IgD-negative memory B cell (primary cell): Measurements from ENCODE around the gene TOP1. TPM values are rescaled to one million over a fixed set of nuclear protein-coding genes. Genes with fewer than 3 reads are reported as not detected.
A peak's percentile ranks its signal among the peaks of the same experiment; 100 is the strongest.
"Not testable (repeated sequence)": the region's sequence is repeated elsewhere in the genome, so short reads cannot be mapped to it uniquely, and the experiment has no call there.

Source experiments
- H3K27ac Mint-ChIP-seq, 3 donors: one replicate each; pipeline ENCODE4 v1.8.0; 2020 to 2022; ENCODE audit warnings: mild to moderate bottlenecking in 3 of 3, mixed read lengths in 3 of 3, moderate library complexity in 1 of 3
- H3K27me3 Mint-ChIP-seq: one replicate; pipeline ENCODE4 v1.8.0; 2021; ENCODE audit warnings: mixed read lengths
- H3K36me3 Mint-ChIP-seq: one replicate; pipeline ENCODE4 v1.8.0; 2020; ENCODE audit warnings: mild to moderate bottlenecking, mixed read lengths
- H3K4me1 Mint-ChIP-seq, 3 donors: one replicate each; pipeline ENCODE4 v1.8.0; 2020 to 2022; ENCODE audit warnings: mixed read lengths in 3 of 3, mild to moderate bottlenecking in 1 of 3
- H3K4me3 Mint-ChIP-seq, 4 donors: one replicate each; pipeline ENCODE4 v1.8.0; 2020 to 2022; ENCODE audit warnings: mild to moderate bottlenecking in 4 of 4, mixed read lengths in 4 of 4, moderate library complexity in 3 of 4
- H3K9me3 Mint-ChIP-seq, 3 donors: one replicate each; pipeline ENCODE4 v1.8.0; 2020 to 2021; ENCODE audit warnings: mixed read lengths in 3 of 3, mild to moderate bottlenecking in 1 of 3
- polyA plus RNA-seq: library from polyadenylated mRNA; unstranded; fragments of 300-500 nt; fragmentation: Illumina TruSeq; gene quantifications from one replicate; pipeline ENCODE4 v1.2.3, GENCODE V29; 2021

TOP1 gene
- polyA plus RNA-seq, 1 donor from 2014 or later = 17.0 TPM

DNA sequence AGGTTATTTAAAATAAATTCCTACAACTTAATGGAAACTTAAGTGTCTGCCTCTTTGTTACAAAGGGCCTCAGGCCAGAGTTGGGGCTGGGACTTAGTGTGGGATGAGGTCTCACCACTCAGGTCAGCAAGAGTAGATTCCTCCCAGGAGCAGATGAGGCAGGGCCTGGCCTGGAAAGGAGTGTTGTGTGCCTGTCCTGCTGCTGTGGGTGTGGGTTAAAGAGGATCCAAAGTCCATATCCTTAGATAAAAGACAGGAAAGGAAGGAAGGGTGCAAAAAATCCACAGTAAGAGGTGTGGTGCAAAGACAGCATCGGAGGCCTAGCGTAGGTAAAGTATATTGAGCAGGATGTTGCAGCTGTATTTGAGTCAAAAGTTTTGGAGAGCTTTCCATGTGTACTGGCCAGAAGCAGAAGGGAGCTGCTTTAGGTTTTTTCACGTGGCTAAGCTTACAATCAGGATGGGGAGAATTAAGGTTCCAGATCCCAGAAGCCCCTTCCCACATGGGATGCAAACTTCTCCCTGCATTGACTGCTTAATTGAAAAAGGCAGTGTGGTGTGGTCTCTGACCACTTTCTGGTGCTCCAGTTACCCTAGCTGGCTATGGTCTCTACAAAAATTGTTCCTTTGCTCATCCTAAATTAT lies 96.0 kb downstream of the TOP1 start:
- Mint-ChIP-seq H3K27me3 (no peaks in the 10 kb centered on the region), H3K4me3 (no peak overlapping the region), H3K4me1 (no peaks in the 10 kb centered on the region), H3K9me3 (no peaks in the 10 kb centered on the region), H3K36me3 (peaks cover 8% of the 10 kb centered on the region), H3K27ac (no peak overlapping the region)

DNA sequence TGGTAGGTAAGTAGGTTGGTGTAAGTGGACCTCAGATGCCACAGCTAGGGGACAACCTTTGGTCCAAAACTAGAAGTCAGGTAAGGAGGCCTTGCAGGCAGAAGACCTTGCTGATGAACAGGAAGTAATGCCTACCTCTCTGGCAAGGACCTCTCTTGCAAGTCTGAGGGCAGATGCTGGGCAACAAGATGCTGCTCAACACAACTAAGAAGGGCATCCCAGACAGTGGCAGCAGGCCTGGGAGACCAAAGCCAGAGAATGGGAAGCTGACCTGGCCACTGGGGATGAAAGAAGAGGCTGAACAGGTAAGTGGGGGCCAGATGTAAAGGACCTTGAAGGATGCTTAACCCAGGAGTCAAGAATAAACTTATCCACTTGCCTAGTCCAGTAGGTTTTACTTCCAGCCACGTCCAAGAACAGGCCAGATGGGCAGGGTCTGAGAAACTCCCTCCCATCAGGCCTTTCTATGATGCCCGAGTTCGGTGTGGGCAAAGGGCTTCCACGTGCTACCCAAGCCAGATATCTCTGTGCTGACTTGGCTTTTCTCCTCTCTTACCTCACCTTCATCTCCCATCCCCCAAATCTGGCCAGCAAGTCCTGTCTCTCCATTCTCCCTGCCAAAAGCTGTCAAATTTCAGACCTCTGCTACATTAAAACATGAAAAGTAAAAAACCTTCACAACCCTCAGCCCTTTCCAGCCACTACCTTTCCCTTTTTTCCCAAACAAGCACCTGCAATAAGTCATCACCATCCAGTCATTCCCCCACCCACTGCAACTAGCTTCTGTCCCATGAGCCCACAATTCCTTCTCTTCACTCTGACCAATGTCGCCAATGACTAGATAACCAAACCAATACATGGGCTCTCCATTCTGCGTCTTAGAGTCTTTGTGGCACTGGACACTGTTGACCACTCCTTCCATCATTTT lies 97.2 kb downstream of the TOP1 start:
- no peak overlapping the region for H3K4me3 Mint-ChIP-seq
- peaks cover 8% of the 10 kb centered on the region for H3K36me3 Mint-ChIP-seq
- no peaks in the 10 kb centered on the region for H3K4me1 Mint-ChIP-seq
- no peaks in the 10 kb centered on the region for H3K27me3 Mint-ChIP-seq
- H3K27ac Mint-ChIP-seq = no peak overlapping the region
- no peaks in the 10 kb centered on the region for H3K9me3 Mint-ChIP-seq

DNA sequence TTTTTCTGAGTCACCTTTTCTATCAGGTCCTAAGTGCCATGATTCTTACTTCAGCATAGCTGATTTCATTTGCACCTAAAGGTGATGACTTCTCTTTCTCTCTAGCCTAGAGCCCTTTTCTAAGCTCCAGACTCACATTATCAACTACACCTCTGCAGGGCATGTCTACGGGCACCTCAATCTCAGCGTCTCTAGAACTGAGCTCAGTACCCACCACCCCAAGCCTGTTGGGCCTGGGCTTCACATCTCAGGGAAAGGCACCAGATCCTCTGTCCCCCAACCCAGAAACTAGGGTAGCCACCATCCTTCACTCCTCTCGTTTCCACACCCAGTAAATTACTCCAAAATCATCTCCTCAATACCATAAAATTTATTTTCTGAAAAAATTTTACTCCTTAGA lies 98.1 kb downstream of the TOP1 start:
- peaks cover 4% of the 10 kb centered on the region for H3K36me3 Mint-ChIP-seq
- no peak overlapping the region for H3K4me3 Mint-ChIP-seq
- H3K4me1 Mint-ChIP-seq = no peaks in the 10 kb centered on the region
- no peaks in the 10 kb centered on the region for H3K27me3 Mint-ChIP-seq
- H3K27ac Mint-ChIP-seq = peak overlapping the region in 1 of 3 donors; percentile 20
- H3K9me3 Mint-ChIP-seq = no peaks in the 10 kb centered on the region

DNA sequence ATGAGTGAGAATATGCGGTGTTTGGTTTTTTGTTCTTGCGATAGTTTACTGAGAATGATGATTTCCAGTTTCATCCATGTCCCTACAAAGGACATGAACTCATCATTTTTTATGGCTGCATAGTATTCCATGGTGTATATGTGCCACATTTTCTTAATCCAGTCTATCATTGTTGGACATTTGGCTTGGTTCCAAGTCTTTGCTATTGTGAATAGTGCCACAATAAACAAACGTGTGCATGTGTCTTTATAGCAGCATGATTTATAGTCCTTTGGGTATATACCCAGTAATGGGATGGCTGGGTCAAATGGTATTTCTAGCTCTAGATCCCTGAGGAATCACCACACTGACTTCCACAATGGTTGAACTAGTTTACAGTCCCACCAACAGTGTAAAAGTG lies 99.7 kb downstream of the TOP1 start:
- not testable (repeated sequence) for H3K4me3 Mint-ChIP-seq, H3K27ac Mint-ChIP-seq, H3K27me3 Mint-ChIP-seq, H3K4me1 Mint-ChIP-seq, H3K9me3 Mint-ChIP-seq, H3K36me3 Mint-ChIP-seq

DNA sequence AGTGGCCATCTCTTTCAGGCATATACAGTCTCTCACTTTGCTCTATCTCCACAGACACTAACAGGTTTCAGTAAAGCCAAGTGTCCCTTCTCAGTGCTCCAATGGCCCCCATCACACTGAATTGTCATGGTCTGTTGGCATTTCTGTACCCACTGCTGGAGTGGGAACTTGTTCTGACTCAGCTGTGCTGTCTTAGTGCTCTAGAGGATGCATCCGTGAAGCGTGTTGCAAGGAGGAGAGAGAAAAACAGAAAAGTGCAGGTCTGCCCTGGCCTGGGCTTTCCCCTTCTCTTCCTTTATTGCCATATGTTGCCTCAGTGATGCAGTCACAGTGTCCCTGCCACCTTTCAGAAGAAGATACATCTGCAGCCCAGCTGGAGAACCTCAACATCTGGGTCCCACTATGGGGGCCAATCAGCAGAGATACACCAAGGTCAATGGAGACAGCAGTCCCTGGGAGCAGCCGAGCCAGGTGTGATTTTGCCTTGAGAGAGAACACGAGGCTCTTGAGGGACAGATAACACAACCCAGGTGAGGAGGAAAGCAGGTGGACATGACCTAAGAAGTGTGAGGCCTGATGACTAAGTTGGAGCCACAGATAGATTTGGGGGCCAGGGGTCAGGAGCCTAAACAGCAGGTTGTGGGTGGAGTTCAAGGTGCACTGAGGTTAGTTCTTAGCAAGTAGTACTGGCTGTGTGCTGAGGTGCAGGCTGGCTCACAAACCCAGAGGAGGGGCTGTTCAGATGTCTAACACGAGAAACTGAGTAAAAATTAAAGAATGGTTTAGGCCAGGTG lies 103.2 kb downstream of the TOP1 start:
- Mint-ChIP-seq H3K36me3 (peaks cover 1% of the 10 kb centered on the region), H3K27me3 (no peaks in the 10 kb centered on the region), H3K4me3 (no peak overlapping the region), H3K9me3 (no peaks in the 10 kb centered on the region), H3K4me1 (peaks cover 16 to 22% (median 22%) of the 10 kb centered on the region in 3 donors), H3K27ac (peak overlapping the region in 1 of 3 donors; percentile 47)

DNA sequence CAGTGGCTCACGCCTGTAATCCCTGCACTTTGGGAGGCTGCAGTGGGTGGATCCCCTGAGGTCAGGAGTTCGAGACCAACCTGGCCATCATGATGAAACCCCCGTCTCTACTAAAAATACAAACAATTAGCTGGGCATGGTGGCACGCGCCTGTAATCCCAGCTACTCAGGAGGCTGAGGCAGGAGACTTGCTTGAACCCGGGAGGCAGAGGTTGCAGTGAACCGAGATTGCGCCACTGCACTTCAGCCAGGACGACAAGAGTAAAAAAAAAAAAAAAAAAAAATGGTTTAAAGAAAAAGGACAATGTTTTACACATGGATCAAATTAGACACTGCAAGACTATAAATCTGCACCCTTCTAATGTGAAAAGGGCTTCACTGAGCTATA lies 103.8 kb downstream of the TOP1 start:
- peak overlapping the region in 1 of 4 donors; percentile 25 for H3K4me3 Mint-ChIP-seq
- H3K9me3 Mint-ChIP-seq, H3K27ac Mint-ChIP-seq, H3K36me3 Mint-ChIP-seq, H3K27me3 Mint-ChIP-seq: not testable (repeated sequence)
- H3K4me1 Mint-ChIP-seq = peaks cover 16 to 22% (median 22%) of the 10 kb centered on the region in 3 donors

DNA sequence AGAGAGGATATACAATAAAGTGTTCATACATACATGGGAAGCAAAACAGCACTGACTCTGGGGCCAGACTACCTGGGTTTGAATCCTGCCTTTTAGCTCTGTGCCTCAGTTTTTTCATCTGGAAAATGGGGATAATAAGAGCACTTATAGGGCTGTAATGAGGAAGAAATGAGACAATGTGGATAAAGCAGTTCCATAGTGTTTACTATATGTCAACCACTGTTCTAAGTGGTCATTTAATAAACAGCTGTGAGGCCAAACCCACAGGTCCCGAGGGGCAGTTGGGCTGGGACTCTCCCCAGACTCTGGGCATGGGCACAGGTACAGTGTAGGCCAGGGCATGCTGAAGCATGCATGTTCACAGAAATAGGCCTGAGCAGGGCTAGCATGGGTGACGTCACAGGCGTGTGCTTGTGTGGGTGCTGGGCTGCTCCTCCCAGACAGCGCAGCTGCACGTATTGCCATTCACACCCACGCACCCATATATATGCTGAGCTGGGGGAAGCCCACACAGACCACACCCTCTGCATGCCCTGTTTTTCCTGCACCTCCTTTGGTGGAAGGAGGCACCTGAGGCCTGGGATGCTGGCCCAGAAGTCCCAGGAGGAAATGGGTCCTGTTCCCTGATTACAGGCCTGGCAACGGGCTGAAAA lies 105.2 kb downstream of the TOP1 start:
- Mint-ChIP-seq H3K27ac (peak overlapping the region; percentile 35 to 73 (median 39)), H3K9me3 (no peaks in the 10 kb centered on the region), H3K27me3 (no peaks in the 10 kb centered on the region), H3K4me1 (peaks cover 22 to 29% (median 29%) of the 10 kb centered on the region in 3 donors), H3K36me3 (no peaks in the 10 kb centered on the region), H3K4me3 (peak overlapping the region in 1 of 4 donors; percentile 25)

DNA sequence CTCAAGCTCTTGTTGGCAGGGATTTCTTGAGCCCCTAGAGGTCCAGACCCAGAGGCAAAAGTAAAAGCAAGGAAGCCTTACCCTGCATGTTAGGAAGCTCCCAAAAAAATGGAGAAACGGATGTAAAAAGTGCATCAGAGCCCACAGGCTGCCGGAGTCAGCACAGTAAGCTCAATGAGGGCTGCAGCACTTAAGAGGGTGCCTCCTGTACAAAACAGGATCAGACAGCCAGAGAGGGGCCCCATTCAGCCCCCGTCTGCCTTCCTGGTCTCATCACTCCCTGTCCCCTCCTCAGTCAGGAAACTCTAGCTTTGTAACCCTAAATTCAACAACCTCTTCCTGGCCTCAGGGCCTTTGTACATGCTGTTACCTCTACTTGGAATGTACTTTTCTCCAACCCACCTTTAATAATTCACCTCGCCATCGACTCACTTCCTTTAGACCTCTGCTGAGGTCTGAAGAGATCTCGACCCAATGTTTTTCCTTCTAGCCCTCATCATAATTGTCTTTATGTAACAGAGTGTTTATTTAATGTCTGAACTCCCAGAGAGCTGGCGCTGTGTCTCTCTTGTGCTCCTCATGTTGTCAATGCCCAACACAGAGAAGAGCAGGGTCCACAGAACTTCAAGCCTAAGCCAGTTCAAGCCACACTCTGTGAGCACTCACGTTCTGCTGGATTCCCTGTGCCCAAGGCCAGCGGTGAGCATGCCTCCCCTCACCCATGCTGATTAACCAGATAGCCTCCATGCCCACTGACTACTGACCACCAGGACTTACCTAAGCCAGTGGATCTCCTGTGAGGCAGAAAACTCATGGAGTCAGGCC lies 106.0 kb downstream of the TOP1 start:
- no peaks in the 10 kb centered on the region for H3K36me3 Mint-ChIP-seq
- peak overlapping the region; percentile 39 to 89 (median 73) for H3K27ac Mint-ChIP-seq
- peaks cover 29 to 35% (median 35%) of the 10 kb centered on the region in 3 donors for H3K4me1 Mint-ChIP-seq
- H3K9me3 Mint-ChIP-seq = no peaks in the 10 kb centered on the region
- peak overlapping the region in 2 of 4 donors; percentile 23 to 25 for H3K4me3 Mint-ChIP-seq
- H3K27me3 Mint-ChIP-seq = no peaks in the 10 kb centered on the region

DNA sequence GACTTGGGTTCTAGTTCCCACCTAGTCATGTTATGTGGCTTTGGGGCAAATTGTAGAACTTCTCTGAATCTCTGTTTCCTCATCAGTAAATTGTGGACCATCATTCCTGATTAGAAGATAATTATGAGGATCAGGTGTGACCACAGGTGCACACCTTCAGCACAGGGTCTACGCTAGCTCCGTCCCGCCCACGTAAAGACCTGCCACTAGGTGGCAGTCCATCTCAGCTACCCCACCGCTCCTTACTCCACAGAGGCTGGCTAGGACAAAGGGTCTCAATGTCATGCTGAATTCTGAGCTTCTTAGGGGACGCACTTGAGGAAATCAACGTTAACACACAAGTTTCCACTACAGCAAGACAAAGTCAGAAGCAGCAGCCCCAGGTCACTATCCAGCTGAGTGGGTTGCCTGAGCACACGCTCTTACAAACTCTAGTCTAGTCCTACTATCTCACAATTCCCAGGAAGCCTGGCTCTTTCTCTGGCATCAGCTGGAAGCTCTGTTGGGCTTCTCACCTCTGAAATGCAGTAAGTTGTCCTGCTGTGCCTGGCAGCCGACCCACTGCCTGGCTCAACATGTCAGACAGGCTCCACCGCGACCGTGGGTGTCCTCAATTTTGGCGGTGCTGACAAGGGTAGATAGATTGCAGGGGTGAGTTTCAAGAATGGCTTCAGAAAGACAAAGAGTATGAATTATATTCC lies 106.7 kb downstream of the TOP1 start:
- no peaks in the 10 kb centered on the region for H3K9me3 Mint-ChIP-seq
- H3K4me1 Mint-ChIP-seq = peaks cover 36 to 38% (median 38%) of the 10 kb centered on the region in 3 donors
- peak overlapping the region; percentile 23 to 93 (median 85) for H3K4me3 Mint-ChIP-seq
- no peaks in the 10 kb centered on the region for H3K27me3 Mint-ChIP-seq
- peak overlapping the region in 2 of 3 donors; percentile 89 for H3K27ac Mint-ChIP-seq
- H3K36me3 Mint-ChIP-seq = no peaks in the 10 kb centered on the region

DNA sequence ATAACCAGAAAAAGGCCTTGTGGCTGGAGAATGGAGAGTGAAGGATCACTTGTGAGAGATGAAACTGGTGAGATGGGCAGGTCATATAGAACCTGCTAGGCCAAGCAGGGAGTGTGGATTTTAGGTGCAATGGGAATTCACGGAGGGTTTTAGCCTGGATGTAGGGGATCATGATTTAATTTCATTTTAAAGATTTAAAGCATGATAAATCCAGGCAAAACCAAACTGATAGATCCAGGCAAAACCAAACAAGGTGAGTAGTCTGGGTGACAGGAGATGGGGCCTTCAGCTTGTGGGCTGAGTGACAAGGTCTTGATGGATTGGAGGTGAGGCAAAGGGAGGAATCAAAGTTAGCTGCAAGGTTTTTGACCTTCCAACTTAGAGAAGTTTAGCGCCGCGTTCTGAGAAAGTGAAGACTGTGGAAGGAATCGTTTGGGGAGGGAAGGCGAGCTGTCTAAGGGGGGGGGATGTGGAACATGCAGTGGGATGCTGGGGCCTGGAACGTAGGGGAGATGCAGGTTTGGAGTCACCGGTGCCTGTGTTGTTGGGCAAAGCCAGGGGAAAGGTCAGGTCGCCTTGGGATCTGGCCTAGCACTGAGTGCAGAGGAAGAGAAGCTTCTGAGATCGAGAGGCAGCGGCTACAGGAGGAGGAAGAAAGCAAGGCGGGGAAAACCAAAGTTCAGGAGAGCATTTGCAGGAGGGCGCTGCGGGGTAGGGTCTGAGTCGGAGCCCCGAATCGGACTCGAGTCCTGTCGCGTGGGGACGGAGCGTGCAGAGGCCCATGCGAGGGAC lies 107.5 kb downstream of the TOP1 start:
- Mint-ChIP-seq H3K36me3 (no peaks in the 10 kb centered on the region), H3K27ac (peak overlapping the region; percentile 89 to 93 (median 89)), H3K27me3 (no peaks in the 10 kb centered on the region), H3K4me1 (peaks cover 40 to 41% (median 41%) of the 10 kb centered on the region in 3 donors), H3K9me3 (no peaks in the 10 kb centered on the region), H3K4me3 (peak overlapping the region; percentile 84 to 93 (median 88))

DNA sequence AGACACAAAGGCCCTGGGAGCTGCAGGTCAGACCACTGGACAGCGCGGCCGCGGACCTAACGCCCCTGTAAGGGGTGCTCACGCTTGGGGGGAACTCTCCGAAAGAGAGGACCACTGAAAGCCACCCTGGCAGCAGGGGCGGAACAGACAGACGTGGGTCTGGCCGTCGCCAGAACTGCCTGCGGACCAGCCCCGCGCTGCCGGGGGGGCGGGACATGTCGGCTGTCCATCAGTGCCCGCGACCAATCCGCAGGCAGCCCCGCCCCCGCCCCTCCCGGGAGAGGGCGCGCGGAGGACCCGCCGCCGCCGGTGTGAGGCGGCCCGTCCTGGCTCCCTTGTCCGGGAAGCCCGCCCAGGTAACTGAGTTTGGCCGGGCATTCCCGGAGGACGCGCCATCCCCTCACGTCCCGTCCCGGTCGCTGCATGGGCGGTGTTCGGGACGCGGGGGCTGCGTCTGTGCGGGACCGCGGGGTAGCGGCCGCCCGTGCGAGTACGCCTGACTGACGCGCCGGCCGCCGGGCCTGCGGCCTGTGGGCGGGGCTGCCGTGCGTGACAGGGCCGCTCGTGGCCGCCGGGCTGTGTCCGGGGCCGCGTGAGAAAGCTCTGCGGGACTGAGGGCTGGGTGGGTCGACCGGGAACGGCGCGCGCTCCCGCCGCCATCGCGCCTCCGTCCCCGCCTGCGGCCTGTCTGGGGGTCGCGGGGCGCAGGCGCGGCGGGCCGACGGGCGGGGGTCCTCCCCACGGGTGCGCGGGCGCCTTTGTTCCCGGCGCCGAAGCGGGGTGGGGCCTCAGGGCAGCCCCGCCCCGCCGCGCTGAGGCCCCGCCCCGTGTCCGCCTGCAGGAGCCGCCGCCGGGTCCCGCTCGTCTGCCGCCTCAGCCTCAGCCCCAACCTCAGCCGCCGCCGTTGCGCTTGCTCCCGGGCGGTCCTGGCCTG lies 108.3 kb downstream of the TOP1 start, which contains the start of gene PLCG1:
Gene PLCG1, plus strand, starts transcription at position 864 of the 934 bp plus-strand sequence. CDS start 99 bp downstream, outside the sequence.
- no peaks in the 10 kb centered on the region for H3K27me3 Mint-ChIP-seq
- no peaks in the 10 kb centered on the region for H3K36me3 Mint-ChIP-seq
- H3K27ac Mint-ChIP-seq = peak within 1 kb of the TSS; percentile 89 to 95 (median 93)
- peaks cover 42 to 46% (median 43%) of the 10 kb centered on the region in 3 donors for H3K4me1 Mint-ChIP-seq
- peak within 1 kb of the TSS; percentile 84 to 95 (median 92) for H3K4me3 Mint-ChIP-seq
- H3K9me3 Mint-ChIP-seq = no peaks in the 10 kb centered on the region
